Activated T-cell treated with anti-CD3 and anti-CD28 coated beads for 48 hours (primary cell): Measurements from ENCODE around the gene SEC14L3.

Experiments
- DNase-seq: peaks from one replicate; pipeline ENCODE4 v3.0.0-alpha.2; 2020; ENCODE audit warnings: low read depth

Gene SEC14L3

GRCh38 chr22:30471616-30472318, at the start of gene SEC14L3:
SEC14L3 (minus strand) TSS chr22:30472017; CDS start chr22:30471958, 59 bp downstream.
- DNase-seq, result no peak

DNA sequence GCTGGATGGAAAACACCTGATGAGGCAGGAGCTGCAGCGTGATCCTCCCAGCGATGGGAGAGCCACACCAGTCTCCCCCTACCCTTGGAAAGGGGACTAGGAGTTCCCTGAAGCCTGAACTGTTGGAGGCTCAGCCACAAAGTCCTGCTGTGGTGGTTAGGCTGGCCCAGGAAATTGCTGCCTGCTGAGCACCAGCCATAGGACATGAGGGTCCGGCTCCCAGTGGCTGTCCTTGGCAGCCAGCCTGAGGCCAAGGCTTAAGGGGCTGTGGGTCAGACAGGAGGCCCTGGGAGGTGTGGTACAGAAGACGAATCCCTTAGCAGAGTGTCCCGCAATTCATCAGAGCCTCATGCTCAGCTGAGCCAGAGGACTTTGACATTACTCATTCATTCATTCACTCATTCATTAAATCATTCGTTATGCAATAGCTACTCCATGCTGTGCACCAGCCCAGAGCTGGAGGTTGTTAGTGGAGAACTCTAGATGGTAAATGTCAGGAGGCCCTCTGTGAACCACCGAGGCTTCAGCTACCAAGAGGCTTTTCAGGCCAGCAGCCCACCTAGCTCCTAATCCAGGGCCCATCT, 48.1 kb upstream of the SEC14L3 start:
- DNase-seq, result no peak

DNA sequence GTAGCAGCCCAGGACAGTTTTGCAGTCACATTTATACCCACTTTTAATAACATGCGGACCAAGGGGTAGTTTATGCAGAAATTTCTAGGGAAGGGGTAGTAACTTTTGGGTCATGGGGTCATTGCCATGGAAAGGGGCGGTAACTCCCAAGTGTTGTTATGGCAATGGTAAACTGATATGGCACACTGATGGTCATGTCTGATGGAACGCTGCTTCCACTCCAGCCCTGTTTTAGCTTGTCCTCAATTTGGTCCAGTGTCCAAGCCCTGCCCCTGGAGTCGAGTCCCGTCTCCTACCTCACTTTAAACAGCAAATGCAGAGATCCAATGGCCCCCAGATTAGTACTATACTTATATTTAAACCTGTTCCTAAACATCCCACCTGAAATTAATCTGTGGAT, 44.9 kb upstream of the SEC14L3 start:
- DNase-seq, result no peak

DNA sequence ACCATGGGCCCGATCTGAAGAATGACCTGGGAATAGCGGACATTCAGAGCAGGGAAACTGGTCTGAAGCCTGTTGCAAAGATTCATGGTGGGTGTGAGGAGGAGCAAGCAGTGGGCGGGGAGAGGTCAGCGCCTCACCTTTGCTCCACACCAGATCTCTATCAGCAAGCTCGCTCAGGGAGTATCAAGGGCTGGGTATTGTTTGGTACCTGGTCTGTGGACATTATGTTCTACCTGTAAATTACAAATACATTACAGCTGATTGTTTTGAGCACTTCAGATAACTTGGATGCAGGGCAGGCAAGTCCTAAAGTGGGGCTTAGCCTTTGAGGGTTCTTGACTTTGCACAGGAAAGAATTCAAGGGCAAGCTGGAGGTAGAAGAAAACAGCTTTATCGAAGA, 44.5 kb upstream of the SEC14L3 start:
- no peak for DNase-seq

- DNase-seq, result no peak
These were observed 42.4 kb upstream of the SEC14L3 start for GRCh38 chr22:30514252-30514651.

- no peak for DNase-seq
These were observed 41.6 kb upstream of the SEC14L3 start for GRCh38 chr22:30513462-30513861.

GRCh38 chr22:30511911-30512310, 40.1 kb upstream of the SEC14L3 start:
- DNase-seq, result no peak

DNA sequence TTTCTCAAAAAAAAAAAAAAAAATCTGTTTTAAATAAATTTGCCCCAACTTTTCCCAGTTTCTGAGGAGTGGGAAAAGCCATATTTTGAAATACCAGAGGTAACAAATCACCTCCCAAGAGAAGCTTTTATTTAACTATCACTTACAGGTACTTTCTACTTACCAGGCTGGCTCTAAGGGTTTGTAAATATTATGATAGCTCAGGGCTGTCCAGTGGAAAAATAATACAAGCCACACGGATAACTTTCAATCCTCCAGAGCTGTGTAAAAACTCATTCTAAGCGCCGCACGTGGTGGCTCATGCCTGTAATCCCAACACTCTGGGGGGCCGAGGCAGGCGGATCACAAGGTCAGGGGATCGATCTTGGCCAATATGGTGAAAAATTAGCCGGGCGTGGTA, 39.3 kb upstream of the SEC14L3 start:
- DNase-seq, result no peak

DNA sequence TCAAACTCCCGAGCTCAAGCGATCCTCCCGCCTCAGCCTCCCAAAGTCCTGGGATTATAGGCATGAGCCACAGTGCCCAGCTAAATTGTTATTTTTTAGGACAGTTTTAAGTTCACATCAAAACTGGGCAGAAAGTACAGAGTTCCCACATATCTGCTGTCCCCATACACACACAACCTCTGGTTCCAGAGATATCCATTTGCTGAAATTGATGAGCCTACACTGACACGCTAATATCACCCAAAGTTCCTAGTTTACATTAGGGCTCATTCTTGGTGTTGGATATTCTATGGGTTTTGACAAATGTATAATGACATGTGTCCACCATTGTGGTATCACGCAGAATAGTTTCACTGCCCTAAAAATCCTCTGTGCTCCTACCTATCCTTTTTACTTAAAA, 36.4 kb upstream of the SEC14L3 start:
- DNase-seq, result no peak

DNA sequence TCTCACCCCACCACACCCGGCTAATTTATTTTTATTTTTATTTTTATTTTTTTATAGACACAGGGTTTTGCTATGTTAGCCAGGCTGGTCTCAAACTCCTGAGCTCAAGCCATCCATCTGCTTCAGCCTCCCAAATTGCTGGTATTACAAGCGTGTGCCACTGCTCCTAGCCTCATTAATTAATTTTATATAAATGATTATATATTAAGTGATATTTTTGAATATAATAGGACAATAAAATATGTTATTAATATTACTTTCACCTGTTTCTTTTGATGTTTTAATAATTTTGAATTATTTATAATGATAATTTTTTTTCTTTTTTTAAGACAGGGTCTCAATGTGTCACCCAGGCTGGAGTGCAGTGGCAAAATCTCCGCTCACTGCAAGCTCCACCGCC, 35.9 kb upstream of the SEC14L3 start:
- no peak for DNase-seq

GRCh38 chr22:30506507-30506968, 34.7 kb upstream of the SEC14L3 start:
- DNase-seq, result no peak

- no peak for DNase-seq
These were observed 31.7 kb upstream of the SEC14L3 start for GRCh38 chr22:30503551-30503950.

GRCh38 chr22:30502911-30503310, 31.1 kb upstream of the SEC14L3 start:
- DNase-seq, result no peak

- DNase-seq, result no peak
These were observed 30.3 kb upstream of the SEC14L3 start for GRCh38 chr22:30502153-30502552.

GRCh38 chr22:30500628-30501027, 28.8 kb upstream of the SEC14L3 start:
- no peak for DNase-seq

GRCh38 chr22:30497466-30498150, 25.8 kb upstream of the SEC14L3 start:
- DNase-seq, result no peak

DNA sequence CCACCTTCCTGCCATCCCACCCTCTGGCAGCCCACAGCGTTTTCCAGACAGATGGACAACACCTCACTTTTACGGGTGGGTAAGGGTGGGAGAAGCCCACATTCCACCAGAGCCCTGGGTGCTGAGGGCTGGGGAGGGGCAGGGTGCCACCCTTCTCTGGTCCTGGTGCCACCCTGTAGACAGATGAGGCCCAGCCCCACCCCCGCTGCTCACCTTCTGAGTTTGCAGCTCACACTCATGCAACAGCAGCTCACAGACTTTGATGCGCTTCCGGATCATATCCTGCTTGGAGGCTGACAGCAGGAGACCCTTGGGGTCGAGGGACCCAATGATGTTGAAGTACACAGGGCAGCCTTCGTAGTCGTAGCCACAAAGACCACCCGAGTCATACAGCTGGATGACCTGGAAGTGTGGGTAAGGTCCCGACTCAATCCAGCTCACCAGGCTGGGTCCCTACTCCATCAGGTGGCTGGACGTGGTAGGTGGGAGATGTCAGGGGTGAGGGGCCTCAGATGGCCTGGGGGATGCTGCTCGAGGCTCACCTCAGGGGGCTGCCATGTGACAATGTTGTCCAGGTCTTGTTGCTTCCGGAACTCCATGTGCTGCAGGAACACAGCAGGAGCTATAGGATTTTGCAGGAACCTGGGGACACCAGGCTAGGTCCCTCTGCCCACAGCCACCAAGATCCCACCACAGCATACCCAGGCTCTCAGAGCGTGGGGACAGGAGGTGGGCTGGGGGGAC, 23.4 kb upstream of the SEC14L3 start:
- DNase-seq, result no peak

DNA sequence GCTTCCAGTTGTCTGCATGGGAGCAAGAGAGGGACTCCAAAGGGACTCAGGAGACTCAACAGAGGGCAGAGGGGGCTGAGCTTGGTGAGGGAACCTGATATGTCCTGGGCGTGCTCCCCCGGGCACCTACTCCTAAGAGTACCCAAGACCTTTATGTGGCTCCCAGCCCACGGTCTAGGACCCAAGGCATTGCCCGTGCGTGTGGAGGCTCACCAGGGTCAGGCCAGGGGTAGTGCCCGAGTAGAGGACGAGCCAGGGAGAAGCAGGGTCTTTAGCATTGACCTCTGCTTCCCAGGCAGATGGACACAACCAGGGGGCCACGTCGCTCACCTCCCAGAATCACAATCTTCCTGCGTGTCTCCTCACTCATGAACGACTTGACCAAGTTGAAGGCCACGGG, 20.3 kb upstream of the SEC14L3 start:
- DNase-seq, result no peak

DNA sequence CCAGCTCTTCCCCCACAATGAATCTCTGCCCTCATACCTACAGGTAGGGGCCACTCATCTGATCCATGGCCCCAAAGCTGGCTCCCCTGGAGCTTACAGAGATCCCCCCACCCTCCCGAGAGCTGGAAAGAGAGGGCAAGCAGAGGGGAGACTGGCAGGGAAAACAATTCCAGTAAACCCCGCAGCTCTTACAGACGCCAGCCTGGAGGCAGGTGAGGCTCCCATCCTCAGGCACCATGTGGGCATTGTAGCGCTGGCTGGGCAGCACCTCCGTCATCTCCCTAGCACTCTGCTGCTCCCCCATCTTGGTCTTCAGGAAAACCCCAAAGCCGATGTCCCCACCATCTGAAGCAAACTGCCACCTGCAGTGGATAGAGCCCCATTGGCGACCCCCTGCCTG, 19.6 kb upstream of the SEC14L3 start:
- no peak for DNase-seq

DNA sequence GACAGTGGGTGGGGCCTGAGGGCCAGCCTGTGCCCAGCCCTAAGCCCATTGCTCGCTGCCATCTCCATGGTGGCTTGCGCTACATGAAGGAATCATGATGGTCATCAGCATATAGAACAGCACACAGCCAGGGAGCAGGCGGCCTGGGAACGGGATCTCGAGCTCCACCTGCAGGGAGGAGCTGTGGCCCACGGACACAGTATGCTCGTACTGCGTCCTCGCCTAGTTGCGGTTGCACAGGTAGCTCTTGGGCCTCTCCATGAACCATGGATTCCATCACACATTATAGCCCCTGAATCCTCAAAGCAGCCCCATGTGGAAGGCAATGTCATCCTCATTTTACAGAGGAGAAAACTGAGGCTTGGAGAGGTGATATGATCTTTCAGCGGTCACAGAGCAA, 18.6 kb upstream of the SEC14L3 start:
- no peak for DNase-seq

DNA sequence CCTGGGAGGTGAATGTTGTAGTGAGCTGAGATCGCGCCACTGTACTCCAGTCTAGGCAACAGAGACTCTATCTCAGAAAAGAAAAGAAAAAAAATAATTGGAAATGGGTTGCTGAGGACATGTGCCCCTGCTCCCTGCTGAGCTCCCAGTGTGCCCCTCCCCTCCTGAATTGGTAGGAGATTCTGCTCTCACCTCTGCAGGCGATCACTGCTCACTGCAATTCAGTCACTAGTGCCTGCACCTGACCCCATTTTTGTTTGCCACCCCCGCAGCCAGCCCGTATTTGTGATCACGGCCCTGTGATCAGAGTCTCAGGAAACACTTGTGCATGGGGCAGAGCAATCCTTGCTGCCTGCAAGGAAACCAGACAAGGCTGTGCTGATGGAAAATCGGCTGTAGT, 16.3 kb upstream of the SEC14L3 start:
- DNase-seq, result no peak

GRCh38 chr22:30486661-30487115, 14.9 kb upstream of the SEC14L3 start:
- no peak for DNase-seq

DNA sequence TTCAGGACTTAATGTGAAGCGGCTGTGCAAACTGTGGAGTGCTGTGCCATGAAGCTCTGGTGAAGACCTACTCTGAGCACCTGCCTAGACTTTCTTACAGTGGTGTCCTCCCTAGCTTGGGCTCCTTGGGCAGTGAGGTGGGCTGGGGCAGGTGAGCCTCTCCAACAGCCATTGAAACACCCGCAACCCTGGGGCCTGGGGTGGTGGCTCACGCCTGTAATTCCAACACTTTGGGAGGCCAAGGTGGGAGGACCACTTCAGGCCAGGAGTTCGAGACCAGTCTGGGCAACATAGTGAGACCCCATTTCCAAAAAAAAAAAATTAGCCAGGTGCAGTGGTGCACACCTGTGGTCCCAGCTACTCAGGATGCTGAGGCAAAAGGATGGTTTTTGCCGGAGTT, 14.3 kb upstream of the SEC14L3 start:
- DNase-seq, result no peak
